Measurements from ENCODE around the gene APBA2.

- TF ChIP-seq CTCF (IDR thresholded peaks at IDR 0.05) (no peak), POLR2A (IDR thresholded peaks at IDR 0.05) (no peak), POLR2AphosphoS5 (IDR thresholded peaks at IDR 0.05) (no peak), EP300 (IDR thresholded peaks at IDR 0.05) (no peak)
Observed at GRCh38 chr15:29132735-29133181, 247.0 kb downstream of the APBA2 start.
